WTC11 (cell line): ENCODE measurements around the gene DUSP21. TPM values are rescaled to one million over a fixed set of nuclear protein-coding genes. Genes with fewer than 3 reads are reported as not detected.

Source experiments
- ATAC-seq: fragments of 200-7000 bp; cut with Tn5 transposase; 2 replicates; pipeline ENCODE4 v1.10.0; 2021; ENCODE audit warnings: mild to moderate bottlenecking, moderate library complexity
- CTCF ChIA-PET: fragments of 300-600 bp; sonication (Branson Sonifier 250); formaldehyde crosslinking; loops from one replicate; lab custom pipeline; 2021; ENCODE audit warnings: antibody characterized with exemption; lab: Charles Lee
- POLR2A ChIA-PET: fragments of 350-600 bp; sonication (Branson Sonifier 250); formaldehyde crosslinking; loops from one replicate; lab custom pipeline; 2021; ENCODE audit warnings: antibody characterized with exemption; lab: Charles Lee
- DNase-seq: peaks from one replicate; pipeline ENCODE4 v3.0.0; 2021; ENCODE audit warnings: low spot score
- H3K27ac Mint-ChIP-seq: 2 replicates; pipeline ENCODE4 v1.8.0; 2021; ENCODE audit warnings: mixed read lengths
- H3K27me3 Mint-ChIP-seq: 2 replicates; pipeline ENCODE4 v1.8.0; 2021; ENCODE audit warnings: low read depth, mild to moderate bottlenecking, moderate library complexity, mixed read lengths
- H3K36me3 Mint-ChIP-seq: 2 replicates; pipeline ENCODE4 v1.8.0; 2021; ENCODE audit warnings: mixed read lengths
- H3K4me1 Mint-ChIP-seq: 2 replicates; pipeline ENCODE4 v1.8.0; 2022; ENCODE audit warnings: mixed read lengths
- H3K4me3 Mint-ChIP-seq: 2 replicates; pipeline ENCODE4 v1.8.0; 2021; ENCODE audit warnings: mild to moderate bottlenecking, moderate library complexity, mixed read lengths
- H3K9me3 Mint-ChIP-seq: 2 replicates; pipeline ENCODE4 v1.8.0; 2021; ENCODE audit warnings: mixed read lengths
- ATF2 ChIP-seq: sonication (generic); formaldehyde crosslinking; IDR thresholded peaks from 2 replicates; pipeline ENCODE4 v1.8.1; 2022; ENCODE audit warnings: low read depth, missing genetic modification reagents, borderline replicate concordance
- ATF3 ChIP-seq: sonication (generic); formaldehyde crosslinking; conservative IDR thresholded peaks from 2 replicates; pipeline ENCODE4 v1.8.1; 2022; ENCODE audit warnings: mild to moderate bottlenecking, missing genetic modification reagents
- CBFB ChIP-seq: sonication (generic); formaldehyde crosslinking; IDR thresholded peaks from 2 replicates; pipeline ENCODE4 v1.8.1; 2022; ENCODE audit warnings: mild to moderate bottlenecking, low read depth, missing genetic modification reagents
- CREM ChIP-seq: sonication (generic); formaldehyde crosslinking; IDR thresholded peaks from 2 replicates; pipeline ENCODE4 v1.8.1; 2022; ENCODE audit warnings: mild to moderate bottlenecking, missing genetic modification reagents, moderate library complexity
- E2F5 ChIP-seq: sonication (generic); formaldehyde crosslinking; IDR thresholded peaks from 2 replicates; pipeline ENCODE4 v1.8.1; 2022; ENCODE audit warnings: mild to moderate bottlenecking, moderate library complexity, missing genetic modification reagents
- EMX1 ChIP-seq: fragments of 250-450 bp; sonication (Bioruptor Pico); IDR thresholded peaks from 2 replicates; pipeline ENCODE4 v1.8.0; 2021; ENCODE audit warnings: mild to moderate bottlenecking
- ERG ChIP-seq: fragments of 250-450 bp; sonication (Bioruptor Pico); IDR thresholded peaks from 2 replicates; pipeline ENCODE4 v1.8.0; 2021; ENCODE audit warnings: mild to moderate bottlenecking
- ESRRA ChIP-seq: sonication (generic); formaldehyde crosslinking; IDR thresholded peaks from 2 replicates; pipeline ENCODE4 v1.8.1; 2022; ENCODE audit warnings: mild to moderate bottlenecking, missing genetic modification reagents, borderline replicate concordance
- FOXJ3 ChIP-seq: sonication (generic); formaldehyde crosslinking; IDR thresholded peaks from 2 replicates; pipeline ENCODE4 v1.9.0; 2021; ENCODE audit warnings: missing genetic modification reagents, mild to moderate bottlenecking, borderline replicate concordance
- FOXK1 ChIP-seq: sonication (generic); formaldehyde crosslinking; IDR thresholded peaks from 2 replicates; pipeline ENCODE4 v1.8.0; 2022; ENCODE audit warnings: mild to moderate bottlenecking, moderate library complexity, missing genetic modification reagents
- GABPB1 ChIP-seq: sonication (generic); formaldehyde crosslinking; IDR thresholded peaks from 2 replicates; pipeline ENCODE4 v1.8.1; 2023; ENCODE audit warnings: mild to moderate bottlenecking, missing genetic modification reagents
- MYBL2 ChIP-seq: sonication (generic); formaldehyde crosslinking; IDR thresholded peaks from 2 replicates; pipeline ENCODE4 v1.8.1; 2023; ENCODE audit warnings: mild to moderate bottlenecking, moderate library complexity, missing genetic modification reagents
- NFE2L1 ChIP-seq: sonication (generic); formaldehyde crosslinking; IDR thresholded peaks from 2 replicates; pipeline ENCODE4 v1.8.1; 2023; ENCODE audit warnings: missing genetic modification reagents
- NFYB ChIP-seq: sonication (generic); formaldehyde crosslinking; conservative IDR thresholded peaks from 2 replicates; pipeline ENCODE4 v1.8.0; 2022; ENCODE audit warnings: low read depth, missing genetic modification reagents
- NR2C2 ChIP-seq: sonication (generic); formaldehyde crosslinking; IDR thresholded peaks from 2 replicates; pipeline ENCODE4 v1.8.0; 2022; ENCODE audit warnings: mild to moderate bottlenecking, missing genetic modification reagents
- NR3C1 ChIP-seq: sonication (generic); formaldehyde crosslinking; conservative IDR thresholded peaks from 2 replicates; pipeline ENCODE4 v1.8.1; 2023; ENCODE audit warnings: low read depth, mild to moderate bottlenecking, missing genetic modification reagents
- RELA ChIP-seq: sonication (generic); formaldehyde crosslinking; IDR thresholded peaks from 2 replicates; pipeline ENCODE4 v1.8.1; 2022; ENCODE audit warnings: missing genetic modification reagents, mild to moderate bottlenecking, borderline replicate concordance
- USF1 ChIP-seq: sonication (generic); formaldehyde crosslinking; IDR thresholded peaks from 2 replicates; pipeline ENCODE4 v1.8.0; 2022; ENCODE audit warnings: mild to moderate bottlenecking, missing genetic modification reagents
- ZNF317 ChIP-seq: sonication (generic); formaldehyde crosslinking; IDR thresholded peaks from 2 replicates; pipeline ENCODE4 v1.8.1; 2023; ENCODE audit warnings: low read depth, mild to moderate bottlenecking, moderate library complexity, missing genetic modification reagents, borderline replicate concordance
- ZNF396 ChIP-seq: fragments of 250-450 bp; sonication (Bioruptor Pico); IDR thresholded peaks from 2 replicates; pipeline ENCODE4 v1.8.0; 2021; ENCODE audit warnings: mild to moderate bottlenecking, moderate library complexity, borderline replicate concordance
- ZNF425 ChIP-seq: fragments of 250-450 bp; sonication (Bioruptor Pico); conservative IDR thresholded peaks from 2 replicates; pipeline ENCODE4 v1.9.0; 2021; ENCODE audit warnings: mild to moderate bottlenecking
- total RNA-seq: library from RNA; stranded (reverse); gene quantifications from 3 replicates; pipeline ENCODE4 v1.2.3, GENCODE V29; 2021
- TF ChIP-seq, protein P1 (sequence below): sonication (generic); formaldehyde crosslinking; IDR thresholded peaks from 2 replicates; pipeline ENCODE4 v1.8.0; 2022; ENCODE audit warnings: mild to moderate bottlenecking, missing genetic modification reagents
- TF ChIP-seq, protein P2 (sequence below): sonication (generic); formaldehyde crosslinking; IDR thresholded peaks from 2 replicates; pipeline ENCODE4 v1.8.0; 2022; ENCODE audit warnings: mild to moderate bottlenecking, missing genetic modification reagents
- TF ChIP-seq, protein P3 (sequence below): fragments of 200-600 bp; IDR thresholded peaks from 2 replicates; pipeline ENCODE4 v1.8.0; 2022; ENCODE audit warnings: antibody characterized with exemption

The DUSP21 gene
- total RNA-seq, 1 experiment from 2014 or later: not detected

DNA sequence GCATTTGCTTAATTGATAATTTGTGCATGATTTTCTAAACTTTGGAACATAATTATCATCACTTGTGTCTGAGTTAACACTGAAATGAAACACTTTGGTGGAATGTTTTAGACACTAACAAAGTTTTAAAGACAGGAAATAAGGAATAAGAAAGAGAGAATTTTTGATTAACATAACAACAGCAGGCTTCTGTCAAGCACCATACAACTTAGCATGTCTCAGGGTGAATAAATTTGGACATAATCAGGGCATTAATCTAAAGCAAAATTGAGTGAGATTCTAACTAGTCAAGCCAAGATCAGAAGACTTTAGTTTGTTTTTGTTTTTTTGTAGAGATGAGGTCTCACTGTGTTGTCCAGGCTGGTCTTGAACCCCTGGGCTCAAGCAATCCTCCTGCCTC lies 28.1 kb upstream of the DUSP21 start:
- CTCF ChIA-PET: no interaction called here

DNA sequence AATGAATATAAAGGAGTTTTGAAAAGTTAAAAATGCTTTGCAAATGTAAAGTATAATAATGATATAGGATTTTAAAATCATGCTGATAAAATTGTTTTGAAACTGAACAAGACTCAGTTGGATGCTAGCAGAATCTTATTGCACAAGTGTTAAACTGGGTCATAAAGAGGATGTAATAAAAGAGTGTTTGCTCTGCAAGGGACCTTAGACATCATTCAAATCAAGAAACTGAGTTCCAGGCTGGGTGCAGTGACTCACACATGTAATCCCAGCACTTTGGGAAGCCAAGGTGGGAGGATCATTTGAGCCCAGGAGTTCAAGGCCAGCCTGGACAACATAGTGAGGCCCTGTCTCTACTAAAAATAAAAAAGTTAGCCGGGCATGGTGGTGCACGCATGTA lies 27.5 kb upstream of the DUSP21 start:
- CTCF ChIA-PET: no interaction called here
- DNase-seq (no peak), ATAC-seq (no peak)
- no peaks in the 10 kb centered on the region for H3K9me3 Mint-ChIP-seq
- POLR2A ChIA-PET: no interaction called here
- peaks cover 6% of the 10 kb centered on the region; the same call in 1 of the 2 replicates for H3K4me1 Mint-ChIP-seq
- no peaks in the 10 kb centered on the region for H3K36me3 Mint-ChIP-seq
- H3K4me3 Mint-ChIP-seq: no peak overlapping the region
- no peaks in the 10 kb centered on the region for H3K27me3 Mint-ChIP-seq
- no peak overlapping the region for H3K27ac Mint-ChIP-seq
- TF ChIP-seq, protein P1, sequence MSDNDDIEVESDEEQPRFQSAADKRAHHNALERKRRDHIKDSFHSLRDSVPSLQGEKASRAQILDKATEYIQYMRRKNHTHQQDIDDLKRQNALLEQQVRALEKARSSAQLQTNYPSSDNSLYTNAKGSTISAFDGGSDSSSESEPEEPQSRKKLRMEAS: no peak
- TF ChIP-seq ATF2 (CRISPR knock-in tag) (no peak), NFE2L1 (CRISPR knock-in tag) (no peak), ESRRA (no peak), E2F5 (CRISPR knock-in tag) (no peak), ZNF317 (no peak), NR2C2 (CRISPR knock-in tag) (no peak), MYBL2 (CRISPR knock-in tag) (no peak), NFYB (CRISPR knock-in tag) (no peak)

More for the DNA sequence above, 28.1 kb upstream of the DUSP21 start:
- Mint-ChIP-seq H3K4me1 (peaks cover 6% of the 10 kb centered on the region; the same call in 1 of the 2 replicates), H3K27ac (no peak overlapping the region), H3K4me3 (no peak overlapping the region), H3K27me3 (no peaks in the 10 kb centered on the region), H3K36me3 (no peaks in the 10 kb centered on the region), H3K9me3 (no peaks in the 10 kb centered on the region)
- DNase-seq (no peak), ATAC-seq (no peak)
- TF ChIP-seq MYBL2 (CRISPR knock-in tag) (no peak), CREM (CRISPR knock-in tag) (no peak), CBFB (CRISPR knock-in tag) (no peak), FOXJ3 (CRISPR knock-in tag) (no peak), GABPB1 (CRISPR knock-in tag) (no peak), ERG (CRISPR knock-in tag) (no peak), ATF3 (CRISPR knock-in tag) (no peak), USF1 (CRISPR knock-in tag) (no peak), EMX1 (no peak), ZNF425 (no peak), ZNF396 (CRISPR knock-in tag) (no peak), FOXK1 (CRISPR knock-in tag) (no peak), RELA (CRISPR knock-in tag) (no peak), NR3C1 (CRISPR knock-in tag) (no peak)
- TF ChIP-seq, protein P2, sequence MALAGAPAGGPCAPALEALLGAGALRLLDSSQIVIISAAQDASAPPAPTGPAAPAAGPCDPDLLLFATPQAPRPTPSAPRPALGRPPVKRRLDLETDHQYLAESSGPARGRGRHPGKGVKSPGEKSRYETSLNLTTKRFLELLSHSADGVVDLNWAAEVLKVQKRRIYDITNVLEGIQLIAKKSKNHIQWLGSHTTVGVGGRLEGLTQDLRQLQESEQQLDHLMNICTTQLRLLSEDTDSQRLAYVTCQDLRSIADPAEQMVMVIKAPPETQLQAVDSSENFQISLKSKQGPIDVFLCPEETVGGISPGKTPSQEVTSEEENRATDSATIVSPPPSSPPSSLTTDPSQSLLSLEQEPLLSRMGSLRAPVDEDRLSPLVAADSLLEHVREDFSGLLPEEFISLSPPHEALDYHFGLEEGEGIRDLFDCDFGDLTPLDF: no peak
- TF ChIP-seq, protein P3, sequence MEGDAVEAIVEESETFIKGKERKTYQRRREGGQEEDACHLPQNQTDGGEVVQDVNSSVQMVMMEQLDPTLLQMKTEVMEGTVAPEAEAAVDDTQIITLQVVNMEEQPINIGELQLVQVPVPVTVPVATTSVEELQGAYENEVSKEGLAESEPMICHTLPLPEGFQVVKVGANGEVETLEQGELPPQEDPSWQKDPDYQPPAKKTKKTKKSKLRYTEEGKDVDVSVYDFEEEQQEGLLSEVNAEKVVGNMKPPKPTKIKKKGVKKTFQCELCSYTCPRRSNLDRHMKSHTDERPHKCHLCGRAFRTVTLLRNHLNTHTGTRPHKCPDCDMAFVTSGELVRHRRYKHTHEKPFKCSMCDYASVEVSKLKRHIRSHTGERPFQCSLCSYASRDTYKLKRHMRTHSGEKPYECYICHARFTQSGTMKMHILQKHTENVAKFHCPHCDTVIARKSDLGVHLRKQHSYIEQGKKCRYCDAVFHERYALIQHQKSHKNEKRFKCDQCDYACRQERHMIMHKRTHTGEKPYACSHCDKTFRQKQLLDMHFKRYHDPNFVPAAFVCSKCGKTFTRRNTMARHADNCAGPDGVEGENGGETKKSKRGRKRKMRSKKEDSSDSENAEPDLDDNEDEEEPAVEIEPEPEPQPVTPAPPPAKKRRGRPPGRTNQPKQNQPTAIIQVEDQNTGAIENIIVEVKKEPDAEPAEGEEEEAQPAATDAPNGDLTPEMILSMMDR: no peak
- POLR2A ChIA-PET: no interaction called here
